Pericardium fibroblast (primary cell): Measurements from ENCODE around the gene GPHN. TPM values are rescaled to one million over a fixed set of nuclear protein-coding genes. Genes with fewer than 3 reads are reported as not detected.

Experiments
- total RNA-seq: library from RNA; depleted of rRNA; stranded (reverse); fragments of >200 nt; gene quantifications from 2 replicates; pipeline ENCODE4 v1.2.3, GENCODE V29; 2015

The GPHN gene
- total RNA-seq = 7.4 and 19.6 TPM in 2 replicates

GRCh38 chr14:66507722-66508546, at the start of gene GPHN:
GPHN (plus strand) TSS chr14:66508147.

DNA sequence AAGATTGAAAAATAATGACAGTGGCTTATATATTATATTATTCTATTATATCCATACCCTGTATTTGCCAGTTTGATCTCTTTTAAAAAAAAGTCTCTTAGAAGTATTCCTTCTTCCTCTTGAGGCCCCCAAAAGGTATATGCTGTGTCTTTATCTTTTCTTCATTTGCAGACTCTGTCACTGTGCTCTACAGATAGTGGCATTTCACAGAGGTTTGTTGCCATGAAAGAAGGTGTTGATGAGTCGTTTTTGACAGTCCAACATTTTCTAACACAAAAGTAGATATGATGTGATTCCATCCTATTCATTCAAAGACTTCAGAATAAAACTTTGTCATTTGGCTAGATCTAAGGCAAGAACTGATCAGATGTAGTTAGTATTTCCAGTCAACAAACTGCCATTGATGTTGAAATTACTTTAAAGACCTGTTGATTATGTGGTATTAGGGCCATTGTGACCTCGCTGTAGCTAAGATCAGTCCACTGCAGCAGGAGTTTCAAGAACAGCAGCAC, 22.0 kb upstream of the GPHN start, which contains the start of gene CCDC196:
Gene CCDC196 (plus strand): TSS at position 462 of the 512 bp plus-strand sequence. CDS start 132 bp downstream, outside the sequence.

Other genes starting within 250 kb of the GPHN start
- not detected in 2 replicates for gene CCDC196, start 21.8 kb upstream of the GPHN start, total RNA-seq